Measurements from ENCODE around the gene TRAPPC3. TPM values are rescaled to one million over a fixed set of nuclear protein-coding genes. Genes with fewer than 3 reads are reported as not detected.

TRAPPC3 gene
- total and polyA plus RNA-seq, 2 donors from 2014 or later, result 58.4 to 102 TPM

DNA sequence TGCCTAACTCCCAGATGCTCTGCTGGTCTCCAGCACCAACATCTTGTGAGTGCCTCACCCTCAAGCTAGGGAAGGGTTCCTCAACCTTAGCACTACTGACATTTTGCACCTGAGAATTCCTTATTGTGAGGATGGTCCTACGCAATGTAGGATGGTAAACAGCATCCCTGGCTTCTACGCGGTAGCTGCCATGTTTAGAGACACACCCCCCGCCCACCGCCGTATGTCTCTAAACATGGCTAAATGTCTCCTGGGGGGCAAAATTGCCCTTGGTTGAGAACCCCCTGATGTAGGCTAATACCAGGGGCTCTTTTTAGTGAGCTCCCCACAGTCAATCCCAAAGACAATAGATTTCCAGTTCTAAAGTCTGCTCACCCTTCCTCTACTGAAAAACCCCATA is 4.2 kb upstream of the TRAPPC3 start:
- intact Hi-C loops (cut with DNase I), result no loop called here
- TF ChIP-seq, protein P1, sequence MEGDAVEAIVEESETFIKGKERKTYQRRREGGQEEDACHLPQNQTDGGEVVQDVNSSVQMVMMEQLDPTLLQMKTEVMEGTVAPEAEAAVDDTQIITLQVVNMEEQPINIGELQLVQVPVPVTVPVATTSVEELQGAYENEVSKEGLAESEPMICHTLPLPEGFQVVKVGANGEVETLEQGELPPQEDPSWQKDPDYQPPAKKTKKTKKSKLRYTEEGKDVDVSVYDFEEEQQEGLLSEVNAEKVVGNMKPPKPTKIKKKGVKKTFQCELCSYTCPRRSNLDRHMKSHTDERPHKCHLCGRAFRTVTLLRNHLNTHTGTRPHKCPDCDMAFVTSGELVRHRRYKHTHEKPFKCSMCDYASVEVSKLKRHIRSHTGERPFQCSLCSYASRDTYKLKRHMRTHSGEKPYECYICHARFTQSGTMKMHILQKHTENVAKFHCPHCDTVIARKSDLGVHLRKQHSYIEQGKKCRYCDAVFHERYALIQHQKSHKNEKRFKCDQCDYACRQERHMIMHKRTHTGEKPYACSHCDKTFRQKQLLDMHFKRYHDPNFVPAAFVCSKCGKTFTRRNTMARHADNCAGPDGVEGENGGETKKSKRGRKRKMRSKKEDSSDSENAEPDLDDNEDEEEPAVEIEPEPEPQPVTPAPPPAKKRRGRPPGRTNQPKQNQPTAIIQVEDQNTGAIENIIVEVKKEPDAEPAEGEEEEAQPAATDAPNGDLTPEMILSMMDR (IDR thresholded peaks at IDR 0.05; ENCODE audit: borderline replicate concordance, extremely low read depth, insufficient read depth), result no peak

DNA sequence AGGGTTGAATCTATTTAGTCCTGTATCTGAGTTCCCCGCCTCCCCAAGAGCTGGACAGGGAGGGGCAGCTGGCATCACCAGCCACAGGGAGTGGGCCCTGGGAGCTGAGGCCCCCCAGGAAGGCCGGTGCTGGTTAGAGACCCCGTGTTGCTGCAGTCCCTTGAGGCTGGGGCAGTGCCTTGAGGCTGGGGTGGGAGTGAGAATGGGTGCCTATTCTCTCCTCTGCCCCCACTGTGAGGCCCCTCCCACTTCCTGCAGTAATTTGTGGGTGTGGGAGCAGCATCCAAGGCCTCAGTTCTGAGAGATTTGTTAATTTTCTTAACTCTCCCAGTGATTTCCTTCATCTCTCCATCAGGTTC is 2.5 kb upstream of the TRAPPC3 start:
- H3K36me3 ChIP-seq (ENCODE audit: control insufficient read depth in 2 of 3, insufficient read depth in 3 of 3, low read length in 3 of 3), result no peaks in the 10 kb centered on the region
- peak overlapping the region; percentile 71 to 94 for H3K27ac ChIP-seq (ENCODE audit: low read depth in 2 of 2, low read length in 2 of 2)
- no peak for FAIRE-seq
- peaks cover 7 to 24% (median 20%) of the 10 kb centered on the region in 3 donors for H3K4me1 ChIP-seq (ENCODE audit: control insufficient read depth in 2 of 3, insufficient read depth in 2 of 3, low read depth in 1 of 3, low read length in 3 of 3)
- TF ChIP-seq, protein P1 (IDR thresholded peaks at IDR 0.05; ENCODE audit: borderline replicate concordance, extremely low read depth, insufficient read depth), result no peak
- no peaks in the 10 kb centered on the region for H3K9me3 ChIP-seq (ENCODE audit: control insufficient read depth in 2 of 3, insufficient read depth in 1 of 3, low read length in 3 of 3)
- intact Hi-C loops (cut with DNase I), result no loop called here
- peak overlapping the region in 1 of 3 donors; percentile 35 for H3K9ac ChIP-seq (ENCODE audit: low read length in 3 of 3)
- H3K4me3 ChIP-seq (ENCODE audit: low read length in 3 of 3), result no peak overlapping the region
- DNase-seq, result peak in 1 of 5 donors; percentile 64
- no peaks in the 10 kb centered on the region for H3K27me3 ChIP-seq (ENCODE audit: control insufficient read depth, insufficient read depth, low read length)

More for the DNA sequence above, 4.2 kb upstream of the TRAPPC3 start:
- no peaks in the 10 kb centered on the region for H3K27me3 ChIP-seq (ENCODE audit: control insufficient read depth, insufficient read depth, low read length)
- no peaks in the 10 kb centered on the region for H3K36me3 ChIP-seq (ENCODE audit: control insufficient read depth in 2 of 3, insufficient read depth in 3 of 3, low read length in 3 of 3)
- H3K9ac ChIP-seq (ENCODE audit: low read length in 3 of 3), result no peak overlapping the region
- FAIRE-seq (no peak), DNase-seq (no peak)
- no peak overlapping the region for H3K27ac ChIP-seq (ENCODE audit: low read depth in 2 of 2, low read length in 2 of 2)
- no peak overlapping the region for H3K4me3 ChIP-seq (ENCODE audit: low read length in 3 of 3)
- peaks cover 7 to 33% (median 25%) of the 10 kb centered on the region in 3 donors for H3K4me1 ChIP-seq (ENCODE audit: control insufficient read depth in 2 of 3, insufficient read depth in 2 of 3, low read depth in 1 of 3, low read length in 3 of 3)
- H3K9me3 ChIP-seq (ENCODE audit: control insufficient read depth in 2 of 3, insufficient read depth in 1 of 3, low read length in 3 of 3), result no peaks in the 10 kb centered on the region

DNA sequence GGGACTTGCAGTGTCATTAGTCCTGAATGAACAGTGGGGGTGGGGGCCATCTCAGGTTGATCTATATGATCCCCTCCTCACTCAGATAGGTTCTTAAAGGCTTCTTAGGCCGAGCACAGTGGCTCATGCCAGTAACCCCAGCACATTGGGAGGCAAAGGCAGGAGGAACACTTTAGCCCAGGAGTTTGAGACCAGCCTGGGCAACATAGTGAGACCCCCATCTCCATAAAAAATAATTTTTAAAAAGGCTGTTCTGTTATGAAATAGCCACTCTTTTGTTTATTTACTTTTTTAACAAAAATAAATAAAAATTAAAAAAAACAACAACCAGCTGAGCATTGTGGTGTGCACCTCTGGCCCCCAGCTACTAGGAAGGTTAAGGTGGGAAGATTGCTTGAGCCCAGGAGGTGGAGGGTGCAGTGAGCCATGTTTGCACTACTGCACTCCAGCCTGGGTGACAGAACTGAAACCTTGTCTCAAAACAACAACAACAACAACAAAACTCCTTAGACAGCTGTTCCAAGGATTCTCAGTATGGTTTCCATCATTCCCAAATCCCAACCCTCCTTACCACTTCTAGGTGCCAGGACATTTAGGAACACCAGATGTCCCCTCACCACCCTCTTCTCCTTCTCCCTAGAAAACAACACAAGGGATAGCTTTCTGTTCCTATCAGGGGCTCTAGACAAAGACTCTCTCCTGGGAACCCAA is 2.0 kb upstream of the TRAPPC3 start:
- peaks cover 7 to 24% (median 20%) of the 10 kb centered on the region in 3 donors for H3K4me1 ChIP-seq (ENCODE audit: control insufficient read depth in 2 of 3, insufficient read depth in 2 of 3, low read depth in 1 of 3, low read length in 3 of 3)
- FAIRE-seq (no peak), DNase-seq (no peak)
- TF ChIP-seq, protein P1 (IDR thresholded peaks at IDR 0.05; ENCODE audit: borderline replicate concordance, extremely low read depth, insufficient read depth), result no peak
- peak overlapping the region in 2 of 3 donors; percentile 57 for H3K9ac ChIP-seq (ENCODE audit: low read length in 3 of 3)
- no peaks in the 10 kb centered on the region for H3K9me3 ChIP-seq (ENCODE audit: control insufficient read depth in 2 of 3, insufficient read depth in 1 of 3, low read length in 3 of 3)
- H3K4me3 ChIP-seq (ENCODE audit: low read length in 3 of 3), result peak overlapping the region in 1 of 3 donors; percentile 30
- no peaks in the 10 kb centered on the region for H3K27me3 ChIP-seq (ENCODE audit: control insufficient read depth, insufficient read depth, low read length)
- intact Hi-C loops (cut with DNase I), result no loop called here
- no peaks in the 10 kb centered on the region for H3K36me3 ChIP-seq (ENCODE audit: control insufficient read depth in 2 of 3, insufficient read depth in 3 of 3, low read length in 3 of 3)
- peak overlapping the region; percentile 94 to 99 for H3K27ac ChIP-seq (ENCODE audit: low read depth in 2 of 2, low read length in 2 of 2)

Data from kidney (tissue), 14 donors.